Activated naive CD4-positive, alpha-beta T cell treated with anti-CD3 and anti-CD28 coated beads, Interleukin-2, amount 50 U/mL, for 24 hours (primary cell): ENCODE data around the gene PDE3A.
"Not testable (repeated sequence)": the region's sequence is repeated elsewhere in the genome, so short reads cannot be mapped to it uniquely, and the experiment has no call there.

Experiments used
- H3K27ac Mint-ChIP-seq: one replicate; pipeline ENCODE4 v1.8.0; 2021; ENCODE audit warnings: mild to moderate bottlenecking, mixed read lengths
- H3K27me3 Mint-ChIP-seq: one replicate; pipeline ENCODE4 v1.8.0; 2021; ENCODE audit warnings: mixed read lengths
- H3K36me3 Mint-ChIP-seq: one replicate; pipeline ENCODE4 v1.8.0; 2021; ENCODE audit warnings: mixed read lengths
- H3K4me1 Mint-ChIP-seq: one replicate; pipeline ENCODE4 v1.8.0; 2021; ENCODE audit warnings: mixed read lengths
- H3K4me3 Mint-ChIP-seq: one replicate; pipeline ENCODE4 v1.8.0; 2021; ENCODE audit warnings: mild to moderate bottlenecking, mixed read lengths
- H3K9me3 Mint-ChIP-seq: one replicate; pipeline ENCODE4 v1.8.0; 2021; ENCODE audit warnings: mixed read lengths

PDE3A gene

DNA sequence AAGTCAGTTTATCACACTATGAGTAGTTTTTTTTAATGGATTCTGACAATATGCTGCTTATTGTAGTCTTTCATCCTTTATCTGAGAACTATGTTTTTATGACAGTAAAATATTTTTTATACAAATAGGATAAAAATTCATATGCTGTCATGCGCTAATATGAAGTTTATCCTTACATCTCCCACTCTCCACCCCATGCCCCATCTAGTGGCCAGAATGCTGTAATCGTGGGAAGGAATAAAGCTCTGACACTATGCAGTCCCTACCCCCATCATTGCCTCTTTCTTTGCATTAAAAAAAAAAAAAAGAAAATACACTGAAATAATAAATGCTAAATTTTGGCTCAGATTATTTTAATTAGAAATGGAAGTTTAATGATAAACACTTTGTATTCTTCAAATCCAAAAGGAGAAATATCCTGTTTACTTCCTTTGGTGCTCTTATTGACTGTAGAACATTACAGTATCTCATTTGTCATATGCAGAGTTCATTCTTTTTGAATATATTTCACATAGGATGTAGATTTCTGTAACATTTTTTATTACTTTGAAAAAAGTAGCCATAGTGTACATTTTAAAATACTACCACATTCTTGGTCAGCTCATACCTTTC, 180.9 kb downstream of the PDE3A start:
- no peaks in the 10 kb centered on the region for H3K27me3 Mint-ChIP-seq
- H3K27ac Mint-ChIP-seq: no peak overlapping the region
- no peaks in the 10 kb centered on the region for H3K9me3 Mint-ChIP-seq
- H3K4me3 Mint-ChIP-seq: no peak overlapping the region
- H3K4me1 Mint-ChIP-seq: no peaks in the 10 kb centered on the region
- H3K36me3 Mint-ChIP-seq: no peaks in the 10 kb centered on the region

DNA sequence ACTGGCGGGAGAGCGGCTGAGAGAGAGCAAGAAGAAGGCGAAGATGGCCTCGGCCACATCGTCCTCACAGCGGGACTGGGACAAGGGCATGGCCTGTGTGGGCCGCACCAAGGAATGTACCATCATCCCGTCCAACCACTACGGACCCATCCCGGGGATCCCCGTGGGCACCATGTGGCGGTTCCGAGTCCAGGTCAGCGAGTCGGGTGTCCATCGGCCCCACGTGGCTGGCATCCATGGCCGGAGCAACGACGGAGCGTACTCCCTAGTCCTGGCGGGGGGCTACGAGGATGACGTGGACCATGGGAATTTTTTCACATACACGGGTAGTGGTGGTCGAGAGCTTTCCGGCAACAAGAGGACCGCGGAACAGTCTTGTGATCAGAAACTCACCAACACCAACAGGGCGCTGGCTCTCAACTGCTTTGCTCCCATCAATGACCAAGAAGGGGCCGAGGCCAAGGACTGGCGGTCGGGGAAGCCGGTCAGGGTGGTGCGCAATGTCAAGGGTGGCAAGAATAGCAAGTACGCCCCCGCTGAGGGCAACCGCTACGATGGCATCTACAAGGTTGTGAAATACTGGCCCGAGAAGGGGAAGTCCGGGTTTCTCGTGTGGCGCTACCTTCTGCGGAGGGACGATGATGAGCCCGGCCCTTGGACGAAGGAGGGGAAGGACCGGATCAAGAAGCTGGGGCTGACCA, 183.6 kb downstream of the PDE3A start:
- H3K36me3 Mint-ChIP-seq, H3K4me3 Mint-ChIP-seq, H3K4me1 Mint-ChIP-seq, H3K9me3 Mint-ChIP-seq, H3K27me3 Mint-ChIP-seq, H3K27ac Mint-ChIP-seq: not testable (repeated sequence)

DNA sequence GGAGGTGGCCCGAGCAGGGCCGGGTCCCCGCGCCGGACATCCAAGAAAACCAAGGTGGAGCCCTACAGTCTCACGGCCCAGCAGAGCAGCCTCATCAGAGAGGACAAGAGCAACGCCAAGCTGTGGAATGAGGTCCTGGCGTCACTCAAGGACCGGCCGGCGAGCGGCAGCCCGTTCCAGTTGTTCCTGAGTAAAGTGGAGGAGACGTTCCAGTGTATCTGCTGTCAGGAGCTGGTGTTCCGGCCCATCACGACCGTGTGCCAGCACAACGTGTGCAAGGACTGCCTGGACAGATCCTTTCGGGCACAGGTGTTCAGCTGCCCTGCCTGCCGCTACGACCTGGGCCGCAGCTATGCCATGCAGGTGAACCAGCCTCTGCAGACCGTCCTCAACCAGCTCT, 184.2 kb downstream of the PDE3A start:
- H3K27me3 Mint-ChIP-seq, H3K9me3 Mint-ChIP-seq, H3K36me3 Mint-ChIP-seq, H3K27ac Mint-ChIP-seq, H3K4me1 Mint-ChIP-seq, H3K4me3 Mint-ChIP-seq: not testable (repeated sequence)

- no peaks in the 10 kb centered on the region for H3K27me3 Mint-ChIP-seq
- no peaks in the 10 kb centered on the region for H3K36me3 Mint-ChIP-seq
- H3K4me3 Mint-ChIP-seq: no peak overlapping the region
Measured at GRCh38 chr12:20555015-20555414, 186.7 kb downstream of the PDE3A start.

GRCh38 chr12:20555771-20556170, 187.4 kb downstream of the PDE3A start:
- no peak overlapping the region for H3K4me3 Mint-ChIP-seq
- no peaks in the 10 kb centered on the region for H3K4me1 Mint-ChIP-seq
- H3K27ac Mint-ChIP-seq: no peak overlapping the region
- H3K36me3 Mint-ChIP-seq: no peaks in the 10 kb centered on the region
- no peaks in the 10 kb centered on the region for H3K9me3 Mint-ChIP-seq
- no peaks in the 10 kb centered on the region for H3K27me3 Mint-ChIP-seq

More at GRCh38 chr12:20555015-20555414, 186.7 kb downstream of the PDE3A start:
- H3K27ac Mint-ChIP-seq: no peak overlapping the region
- H3K4me1 Mint-ChIP-seq: no peaks in the 10 kb centered on the region
- no peaks in the 10 kb centered on the region for H3K9me3 Mint-ChIP-seq

DNA sequence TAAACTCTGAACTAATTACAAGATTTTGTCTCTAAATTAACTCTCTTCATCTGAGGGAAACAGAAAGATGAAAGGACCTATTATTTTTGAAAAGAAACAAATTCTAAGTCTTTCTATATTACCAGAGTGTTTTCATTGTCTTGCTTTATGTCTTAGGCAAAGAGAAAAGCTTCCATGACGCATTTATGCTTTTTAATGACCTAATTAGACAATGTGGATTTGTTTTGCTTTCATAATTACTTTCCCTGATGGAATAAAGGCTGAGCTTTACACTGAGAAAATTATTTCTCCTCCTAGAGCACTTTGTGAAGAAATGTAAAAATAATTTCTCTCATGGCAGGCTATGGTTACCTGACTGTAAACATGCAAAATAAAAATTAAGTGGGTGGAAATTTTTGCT, 188.8 kb downstream of the PDE3A start:
- Mint-ChIP-seq H3K4me1 (no peaks in the 10 kb centered on the region), H3K27ac (no peak overlapping the region)

GRCh38 chr12:20560935-20561334, 192.6 kb downstream of the PDE3A start:
- H3K4me1 Mint-ChIP-seq: no peaks in the 10 kb centered on the region
- no peaks in the 10 kb centered on the region for H3K9me3 Mint-ChIP-seq
- H3K4me3 Mint-ChIP-seq: no peak overlapping the region
- no peak overlapping the region for H3K27ac Mint-ChIP-seq
- no peaks in the 10 kb centered on the region for H3K27me3 Mint-ChIP-seq
- H3K36me3 Mint-ChIP-seq: no peaks in the 10 kb centered on the region

More for the DNA sequence above, 188.8 kb downstream of the PDE3A start:
- Mint-ChIP-seq H3K4me3 (no peak overlapping the region), H3K27me3 (no peaks in the 10 kb centered on the region), H3K36me3 (no peaks in the 10 kb centered on the region), H3K9me3 (no peaks in the 10 kb centered on the region)

DNA sequence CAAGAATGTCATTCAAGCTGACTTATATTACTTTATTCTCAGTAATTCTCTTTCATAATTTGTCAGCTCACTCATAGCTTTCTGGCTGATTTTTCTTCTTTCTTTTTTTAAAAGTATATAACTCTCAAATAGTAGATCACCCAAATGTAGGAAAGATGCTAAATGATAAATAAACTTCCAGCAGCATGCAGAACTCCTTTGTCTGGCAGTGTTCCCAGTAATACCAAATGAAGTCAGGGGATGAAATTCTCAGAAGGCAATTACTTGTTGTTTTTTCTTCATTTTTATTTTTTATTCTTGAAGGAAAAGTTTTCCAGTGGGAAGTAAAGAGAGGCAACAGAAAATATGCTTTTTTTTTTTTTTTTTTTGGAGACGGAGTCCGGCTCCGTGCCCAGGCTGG, 193.5 kb downstream of the PDE3A start:
- no peaks in the 10 kb centered on the region for H3K9me3 Mint-ChIP-seq
- no peaks in the 10 kb centered on the region for H3K4me1 Mint-ChIP-seq
- H3K36me3 Mint-ChIP-seq: no peaks in the 10 kb centered on the region
- no peak overlapping the region for H3K4me3 Mint-ChIP-seq
- H3K27me3 Mint-ChIP-seq: no peaks in the 10 kb centered on the region
- H3K27ac Mint-ChIP-seq: no peak overlapping the region

GRCh38 chr12:20567413-20567812, 199.1 kb downstream of the PDE3A start:
- Mint-ChIP-seq H3K36me3 (no peaks in the 10 kb centered on the region), H3K4me1 (no peaks in the 10 kb centered on the region), H3K4me3 (no peak overlapping the region), H3K27ac (no peak overlapping the region), H3K9me3 (no peaks in the 10 kb centered on the region), H3K27me3 (no peaks in the 10 kb centered on the region)

DNA sequence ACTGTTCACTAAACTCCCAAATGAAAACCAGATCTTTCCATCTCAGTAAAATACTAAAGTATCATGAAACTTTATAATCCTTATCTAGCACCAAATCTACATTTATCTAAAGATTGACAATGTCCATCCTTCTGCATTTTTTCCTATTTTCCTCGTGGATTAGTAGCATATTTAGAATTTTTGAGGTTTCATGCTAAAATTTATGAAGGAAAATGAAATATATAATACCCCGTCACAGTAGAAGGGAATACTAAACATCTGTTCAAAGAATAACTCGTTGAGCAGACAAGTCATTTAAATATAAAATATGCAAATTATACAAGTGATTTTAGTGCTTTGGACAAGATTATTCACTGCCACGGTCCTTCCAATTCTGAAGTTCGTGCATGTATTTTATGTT, 204.1 kb downstream of the PDE3A start:
- no peak overlapping the region for H3K27ac Mint-ChIP-seq
- no peaks in the 10 kb centered on the region for H3K9me3 Mint-ChIP-seq
- H3K4me1 Mint-ChIP-seq: no peaks in the 10 kb centered on the region
- H3K36me3 Mint-ChIP-seq: no peaks in the 10 kb centered on the region
- H3K27me3 Mint-ChIP-seq: no peaks in the 10 kb centered on the region
- no peak overlapping the region for H3K4me3 Mint-ChIP-seq

DNA sequence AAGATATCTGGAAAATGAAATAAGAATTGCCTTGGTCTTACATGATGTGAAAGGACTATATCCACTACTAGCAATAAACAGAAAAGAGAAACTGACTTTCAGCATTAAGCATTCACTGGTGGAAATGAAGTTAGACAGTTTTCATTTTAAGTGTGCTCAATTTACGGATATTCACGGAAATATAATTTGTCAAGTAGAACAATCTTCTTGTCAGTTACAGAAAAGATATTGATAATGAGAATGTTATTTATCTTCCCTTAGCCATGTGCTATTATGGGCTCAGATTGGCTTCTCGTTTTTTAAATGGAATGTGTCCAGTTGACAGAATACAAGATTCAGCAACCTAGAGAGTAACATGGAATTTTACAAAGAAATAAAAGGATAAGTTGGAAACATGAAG, 208.2 kb downstream of the PDE3A start:
- Mint-ChIP-seq H3K9me3 (no peaks in the 10 kb centered on the region), H3K27ac (no peak overlapping the region), H3K4me3 (no peak overlapping the region), H3K36me3 (no peaks in the 10 kb centered on the region), H3K27me3 (no peaks in the 10 kb centered on the region), H3K4me1 (no peaks in the 10 kb centered on the region)

GRCh38 chr12:20577054-20577453, 208.7 kb downstream of the PDE3A start:
- H3K4me1 Mint-ChIP-seq: no peaks in the 10 kb centered on the region
- H3K27me3 Mint-ChIP-seq: no peaks in the 10 kb centered on the region
- no peak overlapping the region for H3K27ac Mint-ChIP-seq
- H3K4me3 Mint-ChIP-seq: no peak overlapping the region
- H3K36me3 Mint-ChIP-seq: no peaks in the 10 kb centered on the region
- H3K9me3 Mint-ChIP-seq: no peaks in the 10 kb centered on the region

DNA sequence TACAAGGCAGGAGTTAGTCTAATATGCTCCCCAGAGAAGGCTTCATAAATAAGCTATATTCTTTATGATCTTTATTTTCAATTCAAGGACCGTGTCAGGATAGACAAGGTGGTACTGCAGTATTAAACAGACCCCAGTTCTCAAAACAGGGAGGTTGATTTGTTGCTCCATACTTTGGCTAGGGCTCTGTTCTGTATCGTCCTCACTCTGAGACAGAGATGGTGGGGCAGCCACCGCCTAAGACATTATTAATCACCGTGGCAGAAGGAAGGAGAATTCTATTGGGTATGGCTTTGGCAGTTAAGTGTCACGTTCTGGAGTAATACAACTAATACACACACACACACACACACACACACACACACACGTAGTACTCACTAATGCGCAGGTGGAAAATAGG, 209.8 kb downstream of the PDE3A start:
- Mint-ChIP-seq H3K27ac (no peak overlapping the region), H3K4me3 (no peak overlapping the region), H3K36me3 (no peaks in the 10 kb centered on the region), H3K4me1 (no peaks in the 10 kb centered on the region), H3K9me3 (no peaks in the 10 kb centered on the region), H3K27me3 (no peaks in the 10 kb centered on the region)

DNA sequence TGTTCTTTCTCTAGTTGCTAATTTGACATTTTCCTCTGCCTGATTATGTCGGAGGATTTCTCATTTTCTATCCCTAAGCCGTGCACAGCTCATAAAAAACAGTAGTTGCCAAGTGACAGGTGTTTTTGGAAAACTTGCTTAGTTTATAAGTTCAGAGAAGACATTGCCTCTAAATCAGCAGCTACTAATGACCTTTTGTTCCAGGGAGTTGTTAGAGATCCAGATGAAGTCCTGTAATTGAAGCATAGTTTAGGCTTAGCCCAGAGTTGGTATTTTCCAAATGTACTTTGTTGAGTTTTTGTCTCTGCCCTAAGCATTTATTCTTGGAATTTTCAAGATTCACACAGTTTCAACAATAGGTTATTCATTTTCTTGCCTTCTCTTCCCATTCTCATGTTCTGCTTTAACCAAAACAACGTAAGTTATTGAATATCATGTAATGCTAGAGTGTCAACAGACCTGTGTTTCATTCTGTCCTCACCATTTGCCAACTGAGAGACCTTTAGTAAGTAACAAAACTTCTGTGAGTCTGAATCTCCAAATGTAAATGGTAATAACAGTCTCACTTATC, 216.8 kb downstream of the PDE3A start:
- H3K4me1 Mint-ChIP-seq: no peaks in the 10 kb centered on the region
- no peaks in the 10 kb centered on the region for H3K9me3 Mint-ChIP-seq
- no peak overlapping the region for H3K27ac Mint-ChIP-seq
- no peaks in the 10 kb centered on the region for H3K27me3 Mint-ChIP-seq
- no peak overlapping the region for H3K4me3 Mint-ChIP-seq
- no peaks in the 10 kb centered on the region for H3K36me3 Mint-ChIP-seq

DNA sequence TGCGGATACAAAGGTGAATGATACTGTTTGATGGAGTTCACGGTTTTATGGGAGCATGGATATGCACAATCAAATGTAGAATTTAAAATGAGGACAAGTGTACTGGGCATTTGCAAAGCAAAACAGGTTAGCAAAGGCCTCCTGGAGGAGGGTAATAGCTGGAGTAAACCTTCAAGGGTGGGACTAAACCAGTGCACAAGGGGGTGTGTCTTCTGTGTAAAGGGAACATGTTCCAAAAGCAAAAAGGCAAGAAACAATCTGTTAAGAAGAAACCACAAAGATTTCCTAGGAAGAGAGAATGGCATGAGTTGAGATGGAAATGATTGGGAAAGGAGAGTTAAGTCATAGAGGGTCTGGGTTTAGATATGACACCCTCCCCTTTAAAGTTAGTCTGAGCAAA, 217.6 kb downstream of the PDE3A start:
- Mint-ChIP-seq H3K36me3 (no peaks in the 10 kb centered on the region), H3K9me3 (no peaks in the 10 kb centered on the region), H3K27me3 (no peaks in the 10 kb centered on the region), H3K27ac (no peak overlapping the region), H3K4me1 (no peaks in the 10 kb centered on the region), H3K4me3 (no peak overlapping the region)

DNA sequence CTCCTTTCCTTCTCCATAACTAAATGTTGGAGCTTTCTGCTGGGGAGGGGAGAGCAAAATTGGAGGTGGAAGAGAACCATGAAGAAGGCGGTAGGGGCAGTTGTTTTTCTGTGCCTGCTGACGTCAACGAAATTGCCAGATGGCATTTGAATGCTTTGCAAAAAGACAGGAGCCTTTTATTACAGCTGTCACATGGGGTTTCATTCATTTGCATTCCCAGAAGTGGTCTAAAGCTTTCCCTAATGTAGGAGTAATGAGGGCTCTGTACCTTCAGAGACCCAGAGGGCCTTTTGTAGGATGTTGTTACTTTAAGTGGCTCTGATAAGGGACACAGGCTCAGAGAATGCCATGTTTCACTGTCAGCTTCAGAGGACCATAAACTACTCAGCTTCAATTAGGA, 219.7 kb downstream of the PDE3A start:
- no peaks in the 10 kb centered on the region for H3K36me3 Mint-ChIP-seq
- no peaks in the 10 kb centered on the region for H3K27me3 Mint-ChIP-seq
- H3K4me1 Mint-ChIP-seq: no peaks in the 10 kb centered on the region
- H3K9me3 Mint-ChIP-seq: no peaks in the 10 kb centered on the region
- no peak overlapping the region for H3K27ac Mint-ChIP-seq
- no peak overlapping the region for H3K4me3 Mint-ChIP-seq

DNA sequence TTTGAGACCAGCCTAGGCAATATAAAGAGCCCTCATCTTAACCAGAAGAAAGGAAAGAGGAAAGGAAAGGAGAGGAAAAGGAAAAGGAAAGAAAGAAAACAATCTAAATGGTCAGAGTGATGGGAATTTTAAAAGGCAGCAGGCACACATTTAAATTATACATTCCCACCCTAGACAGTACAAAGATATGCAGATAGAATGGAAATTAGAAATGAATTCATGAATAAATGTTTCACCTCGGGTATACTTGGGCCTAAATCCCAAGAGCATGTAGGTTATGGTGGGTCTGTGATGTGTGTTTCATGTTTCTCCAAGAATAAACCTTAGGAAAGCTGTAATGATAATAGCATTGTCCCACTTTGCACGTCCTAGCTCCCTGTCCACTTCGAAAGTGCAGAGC, 222.2 kb downstream of the PDE3A start:
- no peaks in the 10 kb centered on the region for H3K4me1 Mint-ChIP-seq
- H3K27ac Mint-ChIP-seq: no peak overlapping the region
- H3K9me3 Mint-ChIP-seq: no peaks in the 10 kb centered on the region
- H3K4me3 Mint-ChIP-seq: no peak overlapping the region
- no peaks in the 10 kb centered on the region for H3K36me3 Mint-ChIP-seq
- H3K27me3 Mint-ChIP-seq: no peaks in the 10 kb centered on the region
